Breast epithelium (tissue), 3 donors: Measurements from ENCODE around the gene KLRD1.

Experiments used
- CTCF ChIP-seq, 3 donors: fragments of 450-650 bp; IDR thresholded peaks; one replicate each; pipeline ENCODE4 v1.5.1; 2016 to 2017; ENCODE audit warnings: antibody characterized with exemption in 3 of 3, mild to moderate bottlenecking in 3 of 3, moderate library complexity in 3 of 3
- POLR2AphosphoS5 ChIP-seq, 3 donors: sonication (generic); formaldehyde crosslinking; IDR thresholded peaks; one replicate each; pipeline ENCODE4 v1.6.1; 2017; ENCODE audit warnings: antibody characterized with exemption in 3 of 3

DNA sequence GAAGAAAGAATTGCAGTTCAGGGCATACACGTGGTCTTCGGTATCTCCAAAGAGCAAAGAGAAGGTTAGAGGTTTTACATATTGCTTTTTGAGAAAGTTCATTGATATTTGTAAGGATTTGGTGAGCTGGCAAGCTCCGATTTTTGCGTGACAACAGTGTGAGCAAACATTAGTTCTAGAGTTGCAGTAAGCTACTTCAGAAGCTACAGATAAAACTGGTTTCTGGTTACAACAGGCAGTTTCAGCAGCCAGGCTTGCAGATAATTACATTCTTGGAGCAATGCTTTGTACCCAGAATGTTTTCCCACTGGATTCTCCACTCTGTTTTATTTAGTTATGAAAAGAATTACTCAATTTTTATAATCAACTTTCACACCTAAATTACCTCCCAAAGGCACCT is 54.0 kb downstream of the KLRD1 start:
- no peak for TF ChIP-seq CTCF (IDR thresholded peaks at IDR 0.05)
- no peak for TF ChIP-seq POLR2AphosphoS5 (IDR thresholded peaks at IDR 0.05)
